SK-N-SH (cell line): ENCODE results near the gene MRFAP1. TPM values are rescaled to one million over a fixed set of nuclear protein-coding genes. Genes with fewer than 3 reads are reported as not detected.
A peak's percentile ranks its signal among the peaks of the same experiment; 100 is the strongest.
"Not testable (repeated sequence)": the region's sequence is repeated elsewhere in the genome, so short reads cannot be mapped to it uniquely, and the experiment has no call there.

Source experiments
- CTCF ChIA-PET: fragments of 300-600, 350-600 bp; formaldehyde crosslinking; extraction: SDS; loops from one replicate; lab custom pipeline; 2021; lab: Yijun Ruan, JAX
- POLR2A ChIA-PET: fragments of 350-600 bp; sonication (Branson Sonifier 250); formaldehyde crosslinking; extraction: SDS; loops from one replicate; lab custom pipeline; 2020; ENCODE audit warnings: antibody characterized with exemption, inconsistent platforms; lab: Yijun Ruan, JAX
- DNase-seq: peaks from one replicate; pipeline ENCODE4 v3.0.0; 2012
- H2AFZ ChIP-seq: fragments of 200-600 bp; sonication (generic); 2 replicates; pipeline ENCODE4 v1.8.1; 2016; ENCODE audit warnings: antibody characterized with exemption, mild to moderate bottlenecking, low read depth
- H3F3A ChIP-seq: fragments of 200-600 bp; sonication (generic); replicated peaks from 2 replicates; pipeline ENCODE3; 2016; ENCODE audit warnings: antibody characterized with exemption, mild to moderate bottlenecking; ENCODE audit not compliant: insufficient read depth
- H3K27ac ChIP-seq, 2 experiments: fragments of 200-500 bp in 1 of 2; fragments of 200-600 bp in 1 of 2; sonication (Bioruptor generic) in 1 of 2; sonication (generic), shearing (Covaris generic) in 1 of 2; 2 replicates each; pipeline versions ENCODE4 v1.5.1 to v1.6.1; 2014 to 2016; ENCODE audit warnings: low read depth in 2 of 2, inconsistent platforms in 1 of 2, low read length in 1 of 2, mild to moderate bottlenecking in 1 of 2, mixed read lengths in 1 of 2
- H3K27me3 ChIP-seq: fragments of 200-600 bp; sonication (generic), shearing (Covaris generic); 2 replicates; pipeline ENCODE4 v1.6.1; 2016; ENCODE audit warnings: mixed run types; ENCODE audit not compliant: insufficient read depth
- H3K36me3 ChIP-seq, 2 experiments: fragments of 200-500 bp in 1 of 2; fragments of 200-600 bp in 1 of 2; sonication (Bioruptor generic) in 1 of 2; sonication (generic) in 1 of 2; replicated peaks in 1 of 2; 2 replicates each; pipeline versions ENCODE3 to v1.5.1; 2014 to 2016; ENCODE audit warnings: low read length in 1 of 2, mild to moderate bottlenecking in 1 of 2; ENCODE audit not compliant: insufficient read depth in 2 of 2, control insufficient read depth in 1 of 2
- H3K4me1 ChIP-seq, 2 experiments: fragments of 200-500 bp in 1 of 2; fragments of 200-600 bp in 1 of 2; sonication (Bioruptor generic) in 1 of 2; sonication (generic), shearing (Covaris generic) in 1 of 2; 2 replicates each; pipeline versions ENCODE4 v1.5.1 to v1.6.1; 2014 to 2016; ENCODE audit warnings: low read depth in 1 of 2, low read length in 1 of 2, mixed run types in 1 of 2; ENCODE audit not compliant: insufficient read depth in 2 of 2, control insufficient read depth in 1 of 2
- H3K4me2 ChIP-seq: fragments of 200-600 bp; sonication (generic), shearing (Covaris generic); 2 replicates; pipeline ENCODE4 v1.6.1; 2017; ENCODE audit warnings: mixed run types
- H3K4me3 ChIP-seq, 2 experiments: fragments of 200-500 bp in 1 of 2; fragments of 200-600 bp in 1 of 2; sonication (Bioruptor generic) in 1 of 2; sonication (generic), shearing (Covaris generic) in 1 of 2; 2 replicates each; pipeline versions ENCODE4 v1.5.1 to v1.8.1; 2014 to 2016; ENCODE audit warnings: low read depth in 2 of 2, inconsistent platforms in 1 of 2, low read length in 1 of 2, mild to moderate bottlenecking in 1 of 2, mixed read lengths in 1 of 2, moderate library complexity in 1 of 2
- H3K79me2 ChIP-seq: fragments of 200-600 bp; sonication (generic); 2 replicates; pipeline ENCODE4 v1.8.1; 2017; ENCODE audit warnings: mild to moderate bottlenecking; ENCODE audit not compliant: insufficient read depth
- H3K9ac ChIP-seq: fragments of 200-600 bp; sonication (generic); 2 replicates; pipeline ENCODE4 v1.6.1; 2017; ENCODE audit warnings: mixed run types
- H3K9me2 ChIP-seq: fragments of 200-600 bp; sonication (generic); 2 replicates; pipeline ENCODE4 v1.6.1; 2017; ENCODE audit warnings: mixed run types
- H3K9me3 ChIP-seq: fragments of 200-600 bp; sonication (generic); 2 replicates; pipeline ENCODE4 v1.6.1; 2017; ENCODE audit warnings: mixed run types, mild to moderate bottlenecking, moderate library complexity
- H4K20me1 ChIP-seq: fragments of 200-600 bp; sonication (generic); 2 replicates; pipeline ENCODE4 v1.6.1; 2017; ENCODE audit warnings: mild to moderate bottlenecking, mixed run types; ENCODE audit not compliant: insufficient read depth
- POLR2AphosphoS5 ChIP-seq: IDR thresholded peaks from 2 replicates; pipeline ENCODE4 v1.6.1; 2012; ENCODE audit warnings: low read depth, low read length
- REST ChIP-seq: IDR thresholded peaks from 2 replicates; pipeline ENCODE4 v1.6.1; 2012; ENCODE audit warnings: mild to moderate bottlenecking, low read depth, low read length, moderate library complexity
- TAF1 ChIP-seq: IDR thresholded peaks from 2 replicates; pipeline ENCODE4 v1.6.1; 2012; ENCODE audit warnings: low read depth, mild to moderate bottlenecking, low read length, moderate library complexity, borderline replicate concordance
- WGBS: methylation state at CpG from one replicate; pipeline ENCODE4 v1.1.6; 2017; ENCODE audit warnings: low lambda C conversion rate; 5-methylcytosine and 5-hydroxymethylcytosine counted together
- polyA plus RNA-seq, 3 experiments: library from polyadenylated mRNA; depleted of rRNA; stranded (reverse); fragments of >200 nt; gene quantifications; 2 replicates each; pipeline ENCODE4 v1.2.3, GENCODE V29; 2012

The MRFAP1 gene
- polyA plus RNA-seq, 1 of the 3 experiments (the other 2 are of a cell fraction) = 416 TPM

- H3K9ac ChIP-seq = no peak overlapping the region
- H3K27me3 ChIP-seq = no peaks in the 10 kb centered on the region
- no peak overlapping the region for H3K27ac ChIP-seq
- peaks cover 14% of the 10 kb centered on the region for H4K20me1 ChIP-seq
- H3K36me3 ChIP-seq = peaks cover 9 to 12% of the 10 kb centered on the region in 2 experiments
- H3K4me2 ChIP-seq = no peak overlapping the region
- no peaks in the 10 kb centered on the region for H3K9me2 ChIP-seq
- H3K4me3 ChIP-seq = no peak overlapping the region
- no peaks in the 10 kb centered on the region for H3K9me3 ChIP-seq
- POLR2A ChIA-PET = no interaction called here
- DNase-seq = no peak
- peaks cover 28% of the 10 kb centered on the region for H3K79me2 ChIP-seq
- WGBS = 97% methylated on average over 19 of the region's 19 CpGs
- CTCF ChIA-PET = no interaction called here
- no peak overlapping the region for H2AFZ ChIP-seq
- no peak for TF ChIP-seq REST
- H3F3A ChIP-seq = peaks cover 16% of the 10 kb centered on the region
- peaks cover 16 to 20% of the 10 kb centered on the region in 2 experiments; a peak in 2 of 4 replicates for H3K4me1 ChIP-seq
Observed at GRCh38 chr4:6672131-6672530, 31.6 kb downstream of the MRFAP1 start.

- Histone ChIP-seq H3K36me3 (peaks cover 9 to 12% of the 10 kb centered on the region in 2 experiments), H3K4me3 (peak overlapping the region; percentile 73 to 87; a peak in 3 of 4 replicates), H3K4me2 (peak overlapping the region; percentile 83), H3K4me1 (peaks cover 16 to 20% of the 10 kb centered on the region in 2 experiments; a peak in 2 of 4 replicates), H3K79me2 (peaks cover 33% of the 10 kb centered on the region), H3K27ac (peak overlapping the region in 1 of 2 experiments; percentile 91; a peak in 2 of 4 replicates), H3F3A (peaks cover 16% of the 10 kb centered on the region), H2AFZ (peak overlapping the region; percentile 99; the same call in 1 of the 2 replicates), H4K20me1 (peaks cover 14% of the 10 kb centered on the region)
- WGBS = 98% methylated on average over 8 of the region's 34 CpGs
- CTCF ChIA-PET = interaction anchor here (1.3 to 3.5 kb wide), 2 partner anchors 10 to 125 kb away, joined by 3 to 25 read pairs; no protein-coding TSS in a partner anchor
- H3K9ac ChIP-seq, H3K27me3 ChIP-seq, DNase-seq, H3K9me2 ChIP-seq, H3K9me3 ChIP-seq: not testable (repeated sequence)
- POLR2A ChIA-PET = interaction anchor here (0.8 to 1.6 kb wide), 7 partner anchors 14 to 122 kb away, joined by 3 to 11 read pairs (median 4); partner anchors contain the start of genes MAN2B2, MRFAP1, MRFAP1L1 and S100P
Observed at GRCh38 chr4:6672541-6673190, 32.2 kb downstream of the MRFAP1 start.

GRCh38 chr4:6673191-6673659 is 32.7 kb downstream of the MRFAP1 start:
- H3K4me2 ChIP-seq = peak overlapping the region; percentile 83
- peaks cover 37% of the 10 kb centered on the region for H3K79me2 ChIP-seq
- H3K9me3 ChIP-seq, DNase-seq, H3K27me3 ChIP-seq: not testable (repeated sequence)
- H3K4me3 ChIP-seq = peak overlapping the region; percentile 73 to 87
- H4K20me1 ChIP-seq = peaks cover 14% of the 10 kb centered on the region
- H3F3A ChIP-seq = peaks cover 16% of the 10 kb centered on the region
- H3K36me3 ChIP-seq = peaks cover 9 to 12% of the 10 kb centered on the region in 2 experiments
- H3K4me1 ChIP-seq = peaks cover 16 to 20% of the 10 kb centered on the region in 2 experiments; a peak in 2 of 4 replicates
- H2AFZ ChIP-seq = peak overlapping the region; percentile 99
- 14% methylated on average over 11 of the region's 14 CpGs for WGBS
- H3K9ac ChIP-seq = peak overlapping the region; percentile 80
- peak overlapping the region; percentile 89 to 91 for H3K27ac ChIP-seq
- CTCF ChIA-PET = interaction anchor here (1.3 to 3.5 kb wide), 2 partner anchors 10 to 125 kb away, joined by 3 to 25 read pairs; no protein-coding TSS in a partner anchor
- TF ChIP-seq TAF1 (0 out of 2 replicates have a peak, but pooled peaks have one; percentile 12), POLR2AphosphoS5 (0 out of 2 replicates have a peak, but pooled peaks have one; percentile 56)
- TF ChIP-seq, all 33 proteins: peak for 2; not testable (repeated sequence) for 31
- not testable (repeated sequence) for H3K9me2 ChIP-seq
- POLR2A ChIA-PET = interaction anchor here (0.8 to 1.6 kb wide), 12 partner anchors 9 to 123 kb away, joined by 3 to 11 read pairs (median 4); partner anchors contain the start of genes MAN2B2, MRFAP1, MRFAP1L1 and S100P
